ENCODE results near the gene PLXNB1. TPM values are rescaled to one million over a fixed set of nuclear protein-coding genes. Genes with fewer than 3 reads are reported as not detected.

The PLXNB1 gene
- total RNA-seq, 2 experiments from 2014 or later, result 1.8 to 4.0 TPM

DNA sequence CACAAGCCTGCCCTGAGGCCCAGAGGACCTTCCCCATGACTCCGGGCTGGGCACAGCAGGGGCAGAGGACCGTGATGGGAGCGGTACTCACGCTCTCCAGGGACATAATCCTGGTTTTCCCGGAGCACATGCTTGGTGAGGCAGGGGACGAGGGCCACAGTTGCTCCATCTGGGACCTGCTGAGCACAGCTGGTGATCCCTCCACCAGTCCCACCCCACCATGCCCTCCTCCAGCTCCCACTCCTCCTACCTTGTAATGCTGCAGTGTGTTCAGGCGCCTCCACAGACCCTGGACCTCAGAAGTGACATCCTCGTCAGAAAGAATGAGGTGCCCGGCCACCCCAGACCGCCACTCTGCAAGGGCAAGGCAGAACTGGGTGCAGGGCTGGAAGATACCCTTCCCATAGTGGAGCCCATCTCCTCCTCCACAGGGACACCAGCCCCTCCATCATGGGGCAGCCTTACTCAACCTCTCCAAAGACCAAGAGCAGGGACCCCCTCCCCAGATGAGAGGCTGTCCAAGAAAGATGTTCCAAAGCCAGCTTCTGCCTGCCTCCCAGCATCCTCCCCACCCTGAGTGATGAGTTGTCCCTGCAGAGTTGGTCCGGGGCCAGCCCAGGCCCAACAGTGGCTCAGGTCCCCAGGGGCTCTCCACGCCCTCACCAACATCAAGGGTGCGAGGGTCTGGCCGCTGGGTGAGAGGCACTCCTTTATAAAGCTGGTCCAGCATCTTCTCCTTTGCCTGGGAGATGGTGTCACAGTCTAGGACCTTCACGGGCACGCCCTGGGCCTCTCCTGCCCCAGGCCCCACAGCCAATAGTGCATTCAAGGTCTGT lies 19.5 kb downstream of the PLXNB1 start:
- Mint-ChIP-seq H3K4me1 (no peaks in the 10 kb centered on the region), H3K27me3 (no peaks in the 10 kb centered on the region), H3K9me3 (ENCODE audit: low read depth) (no peaks in the 10 kb centered on the region), H3K27ac (no peak overlapping the region), H3K36me3 (no peaks in the 10 kb centered on the region), H3K4me3 (no peak overlapping the region)
- CTCF ChIA-PET, result interaction anchor here (4.1 kb wide), 1 partner anchor 26 kb away, joined by 25 read pairs; no protein-coding TSS in a partner anchor
- no peak for DNase-seq
- ATAC-seq, result no peak

DNA sequence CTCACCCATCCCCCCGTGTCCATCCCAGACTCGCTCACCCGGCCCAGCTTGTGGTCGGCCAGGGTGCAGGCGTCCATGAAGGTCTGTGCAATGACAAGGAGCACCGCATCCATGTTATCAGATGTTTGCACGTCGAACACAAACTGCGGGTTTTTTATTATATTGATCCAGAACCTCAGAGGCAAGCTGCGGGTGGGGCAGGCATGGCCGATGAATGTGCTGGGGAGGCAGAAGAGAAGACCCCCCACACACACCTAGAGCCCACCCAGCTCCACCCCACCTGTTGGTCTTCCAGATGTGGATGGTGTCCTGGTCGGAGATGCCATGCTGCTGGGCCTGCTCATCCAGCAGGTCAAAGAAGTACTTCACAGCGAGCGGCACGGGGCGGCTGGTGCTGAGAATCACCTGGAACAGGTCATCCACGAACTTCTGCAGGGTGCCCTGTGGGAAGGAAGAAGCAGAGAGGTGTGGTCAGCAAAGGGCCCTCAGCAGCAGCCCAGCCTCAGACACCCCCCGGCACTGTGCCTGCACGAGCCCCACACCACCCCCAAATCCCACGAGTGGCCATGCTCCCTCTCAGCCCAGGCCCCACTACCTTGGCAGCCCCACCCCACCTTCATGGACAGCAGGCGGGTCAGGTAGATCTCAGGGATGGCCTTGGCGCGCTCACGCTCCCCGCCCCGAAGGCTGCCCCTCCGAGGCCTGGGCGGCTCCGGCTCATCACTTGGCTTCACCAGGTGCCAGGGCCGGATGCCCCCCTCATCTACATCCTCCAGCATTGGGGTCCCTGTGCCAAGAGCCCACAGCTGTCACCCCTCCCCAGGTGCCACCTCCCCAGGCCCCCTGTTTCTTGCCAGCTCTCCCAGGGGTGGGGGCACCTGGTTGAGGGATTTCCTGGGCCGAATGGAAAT lies 20.3 kb downstream of the PLXNB1 start:
- no peak overlapping the region for H3K4me3 Mint-ChIP-seq
- no peak for DNase-seq
- no peak for ATAC-seq
- H3K27ac Mint-ChIP-seq, result no peak overlapping the region
- H3K36me3 Mint-ChIP-seq, result no peaks in the 10 kb centered on the region
- H3K9me3 Mint-ChIP-seq (ENCODE audit: low read depth), result no peaks in the 10 kb centered on the region
- no peaks in the 10 kb centered on the region for H3K4me1 Mint-ChIP-seq
- no peaks in the 10 kb centered on the region for H3K27me3 Mint-ChIP-seq
- CTCF ChIA-PET, result interaction anchor here (2.1 to 4.1 kb wide), 2 partner anchors 26 kb away, joined by 25 read pairs; no protein-coding TSS in a partner anchor

DNA sequence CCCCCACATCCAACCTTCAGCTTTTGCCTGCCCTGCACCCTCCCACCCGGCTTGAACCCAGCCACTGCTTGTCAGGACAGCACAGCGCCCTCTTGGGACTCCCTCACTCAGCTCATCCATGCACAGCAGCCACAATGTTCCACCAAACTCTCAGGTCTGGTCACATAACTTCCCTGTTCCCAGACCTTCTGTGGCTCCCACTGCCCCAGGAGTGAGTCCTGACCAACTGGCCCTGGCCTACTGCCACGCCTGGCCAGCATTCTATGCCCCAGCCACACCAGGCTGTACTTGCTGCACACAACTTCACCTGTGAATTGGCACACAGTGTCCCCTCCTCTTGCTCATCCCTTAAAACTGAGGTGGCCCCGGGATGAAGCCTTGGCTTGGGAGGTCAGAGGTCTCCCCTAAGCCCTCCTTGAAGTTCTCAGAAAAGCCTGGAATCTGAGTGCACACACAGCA lies 21.0 kb downstream of the PLXNB1 start:
- CTCF ChIA-PET, result interaction anchor here (1.4 to 2.1 kb wide), 3 partner anchors 10 to 32 kb away, joined by 3 to 25 read pairs (median 3); no protein-coding TSS in a partner anchor
- no peak for ATAC-seq
- Mint-ChIP-seq H3K27me3 (no peaks in the 10 kb centered on the region), H3K36me3 (no peaks in the 10 kb centered on the region), H3K4me1 (no peaks in the 10 kb centered on the region), H3K9me3 (ENCODE audit: low read depth) (no peaks in the 10 kb centered on the region), H3K27ac (no peak overlapping the region), H3K4me3 (no peak overlapping the region)
- peak; percentile 40 for DNase-seq

DNA sequence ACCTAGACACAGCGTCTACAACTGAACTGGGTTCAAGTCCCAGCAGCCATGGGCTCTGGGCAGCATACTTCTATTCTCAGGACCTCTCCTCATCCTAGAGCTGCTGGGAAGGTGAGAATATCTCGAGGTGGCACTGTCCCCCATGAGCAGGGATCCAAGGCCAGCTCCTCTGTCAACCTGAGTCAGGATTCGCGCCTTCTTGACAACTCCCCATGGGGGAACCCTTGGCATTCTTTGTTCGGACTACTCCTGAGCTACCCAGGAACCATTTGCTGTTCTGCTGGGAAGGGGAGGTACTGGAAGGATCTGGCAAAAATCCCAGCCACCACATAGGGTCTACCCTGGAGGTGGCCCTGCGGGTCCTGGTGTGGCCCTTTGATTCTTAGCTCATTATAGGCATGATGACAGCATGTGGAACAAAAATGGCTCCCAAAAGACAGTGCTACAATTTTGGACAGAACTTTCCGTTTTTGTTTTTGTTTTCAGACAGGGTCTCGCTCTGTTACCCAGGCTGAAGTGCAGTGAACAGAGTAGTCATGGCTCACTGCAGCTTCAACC lies 22.3 kb downstream of the PLXNB1 start:
- Mint-ChIP-seq H3K9me3 (ENCODE audit: low read depth) (no peaks in the 10 kb centered on the region), H3K4me1 (no peaks in the 10 kb centered on the region), H3K27ac (no peak overlapping the region), H3K27me3 (no peaks in the 10 kb centered on the region), H3K36me3 (no peaks in the 10 kb centered on the region), H3K4me3 (no peak overlapping the region)
- CTCF ChIA-PET, result interaction anchor here (0.8 to 2.1 kb wide), 7 partner anchors 9 to 31 kb away, joined by 3 to 25 read pairs (median 3); no protein-coding TSS in a partner anchor
- ATAC-seq (no peak), DNase-seq (peak; percentile 28)

DNA sequence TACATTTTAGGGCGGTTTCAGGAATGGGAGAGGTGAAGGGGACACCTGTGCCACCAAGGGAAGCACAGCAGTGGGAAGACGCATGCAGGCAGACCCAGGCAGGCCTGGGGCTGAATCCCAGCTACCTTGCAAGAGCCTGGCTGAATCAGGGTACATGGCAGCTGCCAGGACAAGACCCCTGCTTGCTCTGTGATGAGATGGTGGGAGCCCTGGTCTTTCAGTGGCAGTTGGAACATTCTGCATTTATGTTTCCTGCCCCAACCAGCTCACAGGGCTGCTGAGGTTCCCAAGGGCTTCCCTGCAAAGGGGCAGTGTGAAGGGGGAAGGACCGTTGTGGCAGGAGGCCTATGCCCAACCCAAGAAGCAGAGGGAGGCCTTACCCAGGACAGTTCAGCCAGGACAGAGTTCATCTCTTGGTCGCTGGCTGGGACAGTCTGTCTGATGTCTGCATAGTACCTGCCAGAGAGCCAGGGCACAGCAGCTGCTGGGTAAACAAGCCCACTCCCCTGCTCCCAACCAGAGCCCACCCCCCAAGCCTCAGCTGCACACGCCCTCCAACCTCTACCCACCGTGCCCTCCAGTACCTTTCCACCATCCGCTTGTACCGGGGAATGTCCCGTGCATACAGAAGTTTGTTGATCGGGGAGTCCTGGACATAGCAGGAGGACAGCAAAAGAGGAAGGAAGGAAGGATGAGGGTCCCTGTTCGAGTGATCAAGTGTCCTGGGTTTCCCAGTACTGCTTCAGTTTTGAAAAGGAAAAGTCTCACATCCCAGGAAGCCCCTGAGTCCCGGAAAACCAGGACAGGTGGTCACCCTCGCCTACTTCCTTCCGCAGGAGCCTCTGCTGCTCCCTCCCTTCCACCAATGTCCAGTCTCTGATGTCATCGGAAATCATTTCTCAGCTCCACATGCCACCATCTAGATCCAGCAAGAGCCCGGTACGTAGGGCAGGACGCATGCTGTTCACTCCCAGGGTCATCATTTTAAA lies 23.1 kb downstream of the PLXNB1 start:
- DNase-seq (peak; percentile 35), ATAC-seq (no peak)
- no peak overlapping the region for H3K27ac Mint-ChIP-seq
- H3K4me3 Mint-ChIP-seq, result no peak overlapping the region
- H3K27me3 Mint-ChIP-seq, result no peaks in the 10 kb centered on the region
- CTCF ChIA-PET, result interaction anchor here (0.8 to 4.3 kb wide), 7 partner anchors 8 to 29 kb away, joined by 3 to 34 read pairs (median 3); no protein-coding TSS in a partner anchor
- no peaks in the 10 kb centered on the region for H3K36me3 Mint-ChIP-seq
- no peaks in the 10 kb centered on the region for H3K4me1 Mint-ChIP-seq
- H3K9me3 Mint-ChIP-seq (ENCODE audit: low read depth), result no peaks in the 10 kb centered on the region

DNA sequence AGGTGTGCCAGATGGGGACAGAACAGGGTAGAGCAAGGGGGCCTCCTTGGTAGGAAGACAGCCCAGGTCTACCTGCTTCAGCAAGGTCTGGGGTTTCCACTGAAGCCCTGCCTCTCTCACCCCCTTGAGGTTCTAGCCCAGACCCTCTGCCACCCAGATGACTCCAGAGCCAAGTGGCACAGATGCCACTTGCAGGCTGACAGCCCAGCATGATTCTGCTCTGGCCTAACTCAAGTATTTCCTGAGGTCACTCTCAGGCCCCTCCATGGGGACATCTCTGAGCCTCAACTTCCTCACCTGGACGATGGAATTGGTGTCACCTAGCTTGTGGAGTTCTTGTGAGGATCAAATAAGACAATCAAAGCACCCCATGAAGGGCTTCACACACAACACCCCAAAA lies 23.9 kb downstream of the PLXNB1 start:
- H3K4me1 Mint-ChIP-seq, result no peaks in the 10 kb centered on the region
- H3K36me3 Mint-ChIP-seq, result no peaks in the 10 kb centered on the region
- no peak overlapping the region for H3K27ac Mint-ChIP-seq
- DNase-seq (peak; percentile 34), ATAC-seq (no peak)
- H3K9me3 Mint-ChIP-seq (ENCODE audit: low read depth), result no peaks in the 10 kb centered on the region
- no peaks in the 10 kb centered on the region for H3K27me3 Mint-ChIP-seq
- CTCF ChIA-PET, result interaction anchor here (4.3 kb wide), 1 partner anchor 30 kb away, joined by 34 read pairs; no protein-coding TSS in a partner anchor
- no peak overlapping the region for H3K4me3 Mint-ChIP-seq

DNA sequence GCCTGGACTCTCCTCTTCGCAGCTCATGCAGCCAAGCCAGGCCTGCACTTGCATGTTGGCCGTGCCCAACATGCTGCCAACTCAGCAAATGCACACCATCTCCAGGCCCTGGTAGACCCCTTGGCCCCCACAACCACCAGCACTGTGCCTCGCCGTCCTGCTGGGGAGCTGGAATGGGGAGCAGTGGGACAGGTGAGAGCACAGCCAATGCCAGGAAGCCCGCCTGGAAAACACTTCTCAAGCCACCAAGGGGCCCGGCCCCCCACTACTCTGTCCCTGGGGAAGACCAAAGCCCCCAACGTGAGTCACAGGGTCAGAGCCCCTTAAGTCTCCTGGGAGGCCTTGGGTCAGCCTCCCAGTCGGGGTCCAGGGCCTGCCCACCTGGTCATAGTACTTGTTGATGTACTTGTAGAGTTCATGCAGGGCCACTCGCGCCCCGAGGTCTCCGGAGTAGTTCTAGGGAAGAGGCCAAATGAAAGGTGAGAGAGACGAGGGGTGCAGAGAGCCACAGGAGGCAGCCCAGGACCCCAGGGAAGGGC lies 24.5 kb downstream of the PLXNB1 start:
- H3K27me3 Mint-ChIP-seq, result peaks cover 2% of the 10 kb centered on the region
- H3K4me1 Mint-ChIP-seq, result no peaks in the 10 kb centered on the region
- no peak overlapping the region for H3K4me3 Mint-ChIP-seq
- DNase-seq (peak; percentile 31), ATAC-seq (no peak)
- no peaks in the 10 kb centered on the region for H3K36me3 Mint-ChIP-seq
- CTCF ChIA-PET, result interaction anchor here (4.3 to 6.0 kb wide), 2 partner anchors 30 to 143 kb away, joined by 34 to 78 read pairs; no protein-coding TSS in a partner anchor
- no peak overlapping the region for H3K27ac Mint-ChIP-seq
- no peaks in the 10 kb centered on the region for H3K9me3 Mint-ChIP-seq (ENCODE audit: low read depth)

DNA sequence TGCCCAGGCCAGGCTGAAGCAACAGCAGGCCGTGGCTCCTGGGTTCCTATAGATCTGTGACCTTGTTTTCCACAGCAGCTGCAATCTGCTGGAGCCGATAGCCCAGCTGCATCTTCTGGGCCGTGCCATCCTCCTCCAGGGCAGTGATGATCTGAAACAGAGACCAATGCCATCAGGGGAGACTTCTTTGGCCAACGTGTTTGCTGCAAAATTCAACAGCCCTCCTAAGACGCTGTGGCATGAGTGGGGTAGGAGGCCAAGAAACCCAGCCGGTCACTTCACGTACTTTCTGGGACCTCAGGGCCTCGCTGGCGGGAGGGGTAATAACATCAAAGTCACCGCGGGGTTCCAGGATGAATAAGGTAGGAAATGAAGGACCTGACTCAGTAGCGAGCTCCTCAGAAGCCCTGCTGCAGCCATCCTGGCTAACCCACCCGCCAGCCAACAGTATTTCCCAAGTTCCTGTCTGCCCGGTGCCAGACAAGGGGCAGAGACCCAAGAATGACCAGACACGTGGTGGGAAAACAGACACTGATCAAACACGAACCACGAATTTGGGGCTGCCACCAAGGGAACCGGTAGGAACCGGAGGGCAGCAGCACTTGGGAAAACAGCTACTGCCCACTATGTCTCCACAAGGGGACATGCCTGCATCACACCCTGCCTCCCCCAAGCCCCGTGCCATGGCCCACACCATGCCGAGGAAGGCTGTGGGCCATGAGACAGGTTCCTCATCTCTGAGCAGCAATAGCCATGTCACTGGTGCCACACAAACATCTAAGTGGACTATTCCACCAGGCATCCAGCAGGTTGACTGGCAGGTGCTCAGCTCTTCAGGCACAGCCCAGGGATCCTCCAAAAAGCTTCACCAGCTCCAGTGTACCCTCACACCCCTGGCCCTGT lies 25.2 kb downstream of the PLXNB1 start:
- no peak overlapping the region for H3K4me3 Mint-ChIP-seq
- ATAC-seq, result no peak
- no peaks in the 10 kb centered on the region for H3K9me3 Mint-ChIP-seq (ENCODE audit: low read depth)
- H3K36me3 Mint-ChIP-seq, result no peaks in the 10 kb centered on the region
- peak; percentile 33 for DNase-seq
- H3K27ac Mint-ChIP-seq, result no peak overlapping the region
- H3K4me1 Mint-ChIP-seq, result no peaks in the 10 kb centered on the region
- CTCF ChIA-PET, result interaction anchor here (4.3 to 6.0 kb wide), 2 partner anchors 31 to 143 kb away, joined by 34 to 78 read pairs; no protein-coding TSS in a partner anchor
- H3K27me3 Mint-ChIP-seq, result peaks cover 2% of the 10 kb centered on the region

DNA sequence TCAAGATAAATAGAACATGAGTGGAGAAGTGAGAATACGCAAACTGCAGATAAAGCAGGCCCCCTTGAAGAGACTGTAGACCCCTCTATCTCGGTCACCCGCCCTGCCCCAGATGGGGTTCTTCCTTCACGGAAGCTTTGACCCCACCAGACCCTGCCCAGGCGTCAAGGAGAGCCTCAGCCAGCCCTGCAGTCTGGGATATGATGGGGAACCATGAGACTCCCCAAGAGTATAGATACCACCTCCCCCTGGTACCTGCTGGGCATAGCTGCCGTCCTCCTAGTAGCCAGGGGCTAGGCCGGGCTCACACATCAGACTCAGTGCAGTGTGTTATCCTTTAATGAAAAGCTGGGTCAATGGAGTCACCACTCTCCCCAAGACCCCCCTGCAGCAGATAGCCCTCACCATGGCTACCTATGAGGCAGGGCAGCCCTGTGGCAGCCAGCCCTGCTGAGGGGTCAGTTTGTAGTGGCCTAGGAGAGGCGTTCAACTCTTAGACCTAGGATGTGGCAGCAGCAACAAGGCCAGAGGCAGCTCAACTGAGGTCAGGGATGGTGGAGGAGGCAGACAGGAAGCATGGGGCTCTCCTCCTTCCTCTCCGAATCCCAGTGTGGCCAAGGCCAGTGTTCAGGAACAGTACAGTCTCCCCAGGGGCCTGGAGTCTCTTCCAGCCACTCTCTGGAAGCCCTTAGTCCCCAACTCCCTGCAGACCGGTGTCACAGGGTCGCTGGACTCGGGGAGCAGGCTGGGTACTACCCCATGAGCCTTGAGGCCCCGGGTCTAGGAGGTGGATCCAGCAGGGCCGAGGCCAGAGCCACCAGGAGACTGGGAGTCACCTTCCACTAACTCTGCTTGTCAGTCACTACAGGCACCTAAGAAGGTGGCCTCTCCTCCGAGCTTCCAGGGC lies 26.1 kb downstream of the PLXNB1 start:
- Mint-ChIP-seq H3K27ac (no peak overlapping the region), H3K4me3 (no peak overlapping the region), H3K4me1 (no peaks in the 10 kb centered on the region), H3K9me3 (ENCODE audit: low read depth) (no peaks in the 10 kb centered on the region), H3K36me3 (no peaks in the 10 kb centered on the region), H3K27me3 (peaks cover 4% of the 10 kb centered on the region)
- ATAC-seq, result no peak
- peak; percentile 33 for DNase-seq
- CTCF ChIA-PET, result interaction anchor here (4.3 to 6.0 kb wide), 2 partner anchors 32 to 144 kb away, joined by 34 to 78 read pairs; no protein-coding TSS in a partner anchor

DNA sequence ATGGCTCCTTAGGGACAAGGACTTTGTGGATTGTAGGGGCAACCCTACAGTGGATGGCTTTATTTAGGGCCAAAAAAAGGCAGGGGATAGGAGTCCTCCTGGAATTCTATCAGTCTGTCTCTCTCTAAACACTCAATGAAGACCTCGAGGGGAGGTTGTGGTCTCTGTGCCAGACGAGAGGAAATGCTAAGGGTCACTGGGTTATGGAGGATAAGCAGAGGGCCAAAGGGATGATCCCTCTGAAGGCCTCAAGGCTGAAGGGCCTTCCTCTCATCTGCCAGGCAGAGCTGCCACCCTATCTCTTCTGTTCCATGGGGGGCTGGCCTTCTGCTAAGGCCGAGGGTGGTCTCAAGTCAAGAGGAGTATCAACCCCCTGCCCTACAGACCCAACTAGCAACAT lies 27.0 kb downstream of the PLXNB1 start:
- DNase-seq (no peak), ATAC-seq (no peak)
- CTCF ChIA-PET, result interaction anchor here (4.3 to 6.0 kb wide), 3 partner anchors 33 to 145 kb away, joined by 34 to 78 read pairs (median 43); no protein-coding TSS in a partner anchor
- H3K36me3 Mint-ChIP-seq, result no peaks in the 10 kb centered on the region
- no peak overlapping the region for H3K4me3 Mint-ChIP-seq
- no peak overlapping the region for H3K27ac Mint-ChIP-seq
- H3K4me1 Mint-ChIP-seq, result no peaks in the 10 kb centered on the region
- H3K27me3 Mint-ChIP-seq, result peaks cover 4% of the 10 kb centered on the region
- H3K9me3 Mint-ChIP-seq (ENCODE audit: low read depth), result no peaks in the 10 kb centered on the region

Data from activated CD8-positive, alpha-beta memory T cell treated with anti-CD3 and anti-CD28 coated beads, Interleukin-2, amount 10 ng/mL, durations not matched to agents 7 days and 5 days (primary cell).